Activated naive CD4-positive, alpha-beta T cell treated with anti-CD3 and anti-CD28 coated beads, Interleukin-2, amount 50 U/mL, for 72 hours (primary cell): ENCODE measurements around the gene SLCO2B1. TPM values are rescaled to one million over a fixed set of nuclear protein-coding genes. Genes with fewer than 3 reads are reported as not detected.

Source experiments
- ATAC-seq, 2 donors: fragments of 150-1000 bp; cut with Tn5 transposase; 2 replicates each; pipeline ENCODE4 v1.10.0; 2021; ENCODE audit warnings: mild to moderate bottlenecking in 2 of 2, moderate library complexity in 2 of 2
- DNase-seq, 2 donors: peaks; one replicate each; pipeline ENCODE4 v3.0.0; 2021 to 2022; ENCODE audit warnings: low spot score in 2 of 2
- H3K27ac Mint-ChIP-seq, 2 donors: one replicate each; pipeline ENCODE4 v1.8.0; 2022; ENCODE audit warnings: mild to moderate bottlenecking in 2 of 2, mixed read lengths in 2 of 2
- H3K36me3 Mint-ChIP-seq, 2 donors: one replicate each; pipeline ENCODE4 v1.8.0; 2022; ENCODE audit warnings: mixed read lengths in 2 of 2
- H3K9me3 Mint-ChIP-seq, 2 donors: one replicate each; pipeline ENCODE4 v1.8.0; 2022; ENCODE audit warnings: mixed read lengths in 2 of 2
- total RNA-seq, 2 donors: library from RNA; stranded (reverse); gene quantifications; one replicate each; pipeline ENCODE4 v1.2.3, GENCODE V29; 2022

Gene SLCO2B1
- total RNA-seq, 2 donors from 2014 or later, result not detected

DNA sequence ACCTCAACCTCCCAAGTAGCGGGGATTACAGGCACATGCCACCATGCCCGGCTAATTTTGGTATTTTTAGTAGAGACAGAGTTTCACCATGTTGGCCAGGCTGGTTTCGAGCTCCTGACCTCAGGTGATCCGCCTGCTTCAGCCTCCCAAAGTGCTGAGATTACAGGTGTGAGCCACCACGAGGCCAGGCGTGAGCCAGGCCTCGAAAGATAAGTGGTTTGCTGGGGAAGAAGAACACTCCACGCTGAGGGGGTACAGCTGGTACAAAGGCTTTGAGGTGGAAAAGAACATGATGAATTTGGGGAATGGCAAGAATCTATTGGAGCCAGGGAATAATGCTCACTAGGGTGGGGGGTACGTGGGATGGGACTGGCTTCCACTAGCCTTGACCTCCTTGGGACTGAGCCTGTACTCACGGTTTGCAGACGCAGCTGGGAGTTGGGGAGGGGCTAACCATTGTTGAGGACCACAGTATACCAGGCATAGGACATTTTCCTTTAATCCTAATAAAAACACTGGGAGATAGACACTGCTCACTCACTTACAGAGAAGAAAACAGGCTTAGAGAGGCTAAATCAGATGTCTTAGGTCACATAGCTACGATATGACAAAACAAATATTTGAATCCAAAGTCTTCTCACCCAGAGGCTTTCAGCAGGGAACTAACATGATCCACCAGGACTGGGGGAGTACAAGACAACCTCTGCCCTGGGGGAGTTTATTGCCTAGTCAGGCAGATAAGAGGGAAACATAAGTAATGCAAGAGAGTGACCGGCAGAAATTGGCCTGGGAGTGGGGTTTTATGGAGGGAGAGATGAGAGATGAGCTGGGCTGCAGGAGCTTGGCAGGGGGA lies 4.9 kb downstream of the SLCO2B1 start:
- H3K9me3 Mint-ChIP-seq, result peaks cover 3 to 4% of the 10 kb centered on the region in 2 donors
- peak overlapping the region in 1 of 2 donors; percentile 75 for H3K27ac Mint-ChIP-seq
- no peak for DNase-seq
- H3K36me3 Mint-ChIP-seq, result no peaks in the 10 kb centered on the region
- ATAC-seq, result no peak

- no peak for DNase-seq
- Mint-ChIP-seq H3K36me3 (no peaks in the 10 kb centered on the region), H3K27ac (no peak overlapping the region), H3K9me3 (peaks cover 7 to 8% of the 10 kb centered on the region in 2 donors)
- ATAC-seq, result no peak
These were observed 7.3 kb downstream of the SLCO2B1 start for GRCh38 chr11:75158241-75158640.

DNA sequence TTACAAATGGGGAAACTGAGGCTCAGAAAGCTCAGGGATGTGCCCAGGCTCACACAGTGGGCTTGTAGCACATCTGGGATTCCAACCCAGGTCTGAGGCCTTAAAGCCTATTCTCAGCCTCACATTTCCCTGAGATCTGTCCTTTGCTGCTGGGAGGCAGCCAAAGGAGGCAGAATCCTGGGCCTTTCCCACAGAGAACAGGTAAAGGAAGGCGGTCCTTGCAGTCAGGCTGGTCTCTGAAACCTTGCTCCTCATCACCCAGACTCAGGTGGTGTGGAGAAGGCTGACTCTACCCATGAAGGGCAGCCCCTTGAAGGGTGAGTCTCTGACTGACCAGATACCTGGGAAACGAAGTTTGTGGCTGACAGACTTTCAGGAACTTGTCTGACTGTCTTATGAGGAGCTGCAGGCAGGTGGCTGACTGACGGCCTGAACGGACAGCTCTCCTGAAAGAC lies 7.8 kb downstream of the SLCO2B1 start:
- Mint-ChIP-seq H3K9me3 (peaks cover 7 to 8% of the 10 kb centered on the region in 2 donors), H3K27ac (no peak overlapping the region), H3K36me3 (no peaks in the 10 kb centered on the region)
- ATAC-seq (no peak), DNase-seq (no peak)

DNA sequence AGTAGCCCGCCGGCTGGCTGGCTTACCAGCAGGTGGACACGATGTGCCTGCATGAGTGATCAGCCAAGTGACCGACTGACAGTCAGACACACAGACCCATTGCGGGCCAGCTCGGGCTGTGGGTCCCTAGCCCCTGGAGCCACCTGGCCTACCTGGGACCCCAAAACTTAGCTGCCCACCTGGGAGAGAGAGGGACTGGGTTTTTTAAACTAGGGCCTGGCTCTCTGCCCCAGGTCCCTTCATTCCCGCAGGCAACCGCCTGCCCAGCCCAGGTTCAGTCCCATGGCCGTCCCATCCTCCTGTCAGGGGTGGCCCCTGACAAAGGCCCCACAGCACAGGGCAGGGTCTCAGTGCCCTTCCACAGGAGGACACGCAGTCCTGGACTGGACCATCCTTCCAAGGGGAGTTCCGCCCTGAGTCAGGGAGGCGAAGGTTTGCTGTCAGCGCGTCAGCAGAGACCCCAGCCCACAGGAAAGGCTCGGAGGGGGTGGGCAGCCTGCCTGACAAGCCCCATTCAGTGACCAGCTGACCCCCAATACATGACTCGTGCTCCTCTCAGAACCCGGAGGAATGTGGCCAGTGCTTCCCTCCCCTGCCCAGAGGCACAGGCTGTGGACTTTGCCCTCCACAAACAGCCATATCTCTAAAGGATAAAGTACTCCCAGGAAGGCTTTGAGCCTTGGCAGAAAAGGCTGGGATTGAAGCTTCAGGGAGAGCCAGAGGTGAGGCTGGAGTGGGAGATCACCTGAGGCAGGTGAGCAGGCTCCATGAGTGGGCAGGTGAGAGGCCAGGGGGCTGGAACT lies 8.4 kb downstream of the SLCO2B1 start:
- ATAC-seq, result no peak
- H3K36me3 Mint-ChIP-seq, result no peaks in the 10 kb centered on the region
- peaks cover 7 to 8% of the 10 kb centered on the region in 2 donors for H3K9me3 Mint-ChIP-seq
- no peak overlapping the region for H3K27ac Mint-ChIP-seq
- no peak for DNase-seq

DNA sequence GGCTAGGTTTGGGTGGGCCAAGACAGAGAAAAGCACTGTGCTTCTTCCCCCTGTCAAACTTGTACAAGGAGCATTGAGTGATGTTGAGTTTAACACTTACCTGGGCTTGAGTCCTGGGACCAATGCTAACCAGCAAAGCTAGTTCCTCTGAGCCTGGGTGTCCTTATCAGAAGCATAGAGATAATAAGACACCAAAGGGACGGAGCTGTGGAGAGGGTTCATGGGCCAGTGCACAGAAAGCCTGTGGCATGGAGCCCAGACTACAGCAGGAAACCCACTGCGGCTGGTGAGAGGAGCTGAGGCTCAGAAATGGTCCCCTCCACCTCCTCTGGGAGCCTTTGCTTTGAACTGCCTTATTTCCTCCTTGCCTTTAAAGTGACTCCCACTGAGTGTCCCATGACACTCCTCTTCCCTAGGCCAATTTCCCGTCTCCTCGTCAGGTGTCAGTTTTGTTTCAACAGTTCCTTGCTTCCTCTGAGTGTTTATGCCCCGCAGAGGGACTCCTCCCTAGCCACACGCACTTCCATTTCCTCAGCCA lies 9.4 kb downstream of the SLCO2B1 start:
- Mint-ChIP-seq H3K36me3 (no peaks in the 10 kb centered on the region), H3K9me3 (peaks cover 7 to 8% of the 10 kb centered on the region in 2 donors), H3K27ac (no peak overlapping the region)
- DNase-seq, result no peak
- ATAC-seq, result no peak

GRCh38 chr11:75160880-75161279 lies 10.0 kb downstream of the SLCO2B1 start:
- DNase-seq, result no peak
- Mint-ChIP-seq H3K36me3 (no peaks in the 10 kb centered on the region), H3K27ac (peak overlapping the region in 1 of 2 donors; percentile 73), H3K9me3 (peaks cover 7 to 8% of the 10 kb centered on the region in 2 donors)
- no peak for ATAC-seq

GRCh38 chr11:75161506-75162095 lies 10.7 kb downstream of the SLCO2B1 start:
- DNase-seq, result no peak
- H3K9me3 Mint-ChIP-seq, result peaks cover 7 to 8% of the 10 kb centered on the region in 2 donors
- no peaks in the 10 kb centered on the region for H3K36me3 Mint-ChIP-seq
- ATAC-seq, result no peak
- H3K27ac Mint-ChIP-seq, result peak overlapping the region in 1 of 2 donors; percentile 28

- DNase-seq, result no peak
- peak overlapping the region; percentile 45 to 65 for H3K27ac Mint-ChIP-seq
- ATAC-seq, result no peak
- no peaks in the 10 kb centered on the region for H3K36me3 Mint-ChIP-seq
- peaks cover 7 to 8% of the 10 kb centered on the region in 2 donors for H3K9me3 Mint-ChIP-seq
These were observed 12.0 kb downstream of the SLCO2B1 start for GRCh38 chr11:75162954-75163353.

DNA sequence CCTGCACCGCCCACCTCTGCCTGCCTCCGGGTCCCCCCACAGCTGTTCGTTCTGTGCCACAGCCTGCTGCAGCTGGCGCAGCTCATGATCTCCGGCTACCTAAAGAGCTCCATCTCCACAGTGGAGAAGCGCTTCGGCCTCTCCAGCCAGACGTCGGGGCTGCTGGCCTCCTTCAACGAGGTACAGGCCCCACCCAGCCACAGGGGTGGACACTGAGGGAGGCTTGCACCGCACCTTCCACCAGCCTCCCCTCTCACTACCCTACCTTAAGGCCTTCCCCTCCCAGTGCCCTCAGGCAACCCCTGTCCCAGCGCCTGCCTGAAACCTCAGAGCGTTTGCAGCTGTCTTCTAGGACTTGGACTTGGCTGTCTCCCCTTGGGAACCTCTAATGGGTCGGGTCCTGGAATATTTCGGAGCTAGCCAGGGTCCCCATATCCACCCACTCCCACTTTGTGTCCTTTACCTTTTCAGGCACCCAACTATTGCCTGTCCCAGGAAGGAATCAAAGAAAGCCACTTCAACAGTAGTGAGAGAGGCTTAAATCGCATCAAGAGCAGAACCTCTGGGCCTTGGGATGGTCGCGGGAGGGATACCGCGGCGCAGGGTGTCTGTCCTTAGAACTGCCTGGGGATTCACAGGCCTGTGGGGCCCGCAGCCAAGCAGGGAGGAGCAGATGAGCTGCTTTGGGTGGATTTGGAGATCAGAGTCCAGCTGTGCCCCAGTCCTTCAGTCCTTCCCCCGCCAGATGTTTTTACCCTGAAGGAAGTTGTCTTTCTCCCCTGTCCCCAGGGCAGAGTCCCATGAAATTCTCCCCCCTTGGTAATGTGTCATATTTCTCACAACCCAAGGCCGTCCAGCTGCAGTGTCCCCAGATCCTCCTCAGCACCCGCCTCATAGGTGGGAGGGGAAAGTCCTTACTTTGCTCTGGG lies 13.3 kb downstream of the SLCO2B1 start:
- ATAC-seq (no peak), DNase-seq (no peak)
- Mint-ChIP-seq H3K9me3 (peaks cover 7 to 8% of the 10 kb centered on the region in 2 donors), H3K36me3 (no peaks in the 10 kb centered on the region), H3K27ac (peak overlapping the region in 1 of 2 donors; percentile 45)

GRCh38 chr11:75165721-75166120 lies 14.8 kb downstream of the SLCO2B1 start:
- DNase-seq, result no peak
- no peak for ATAC-seq
- Mint-ChIP-seq H3K36me3 (no peaks in the 10 kb centered on the region), H3K27ac (no peak overlapping the region), H3K9me3 (peaks cover 4% of the 10 kb centered on the region in 2 donors)

DNA sequence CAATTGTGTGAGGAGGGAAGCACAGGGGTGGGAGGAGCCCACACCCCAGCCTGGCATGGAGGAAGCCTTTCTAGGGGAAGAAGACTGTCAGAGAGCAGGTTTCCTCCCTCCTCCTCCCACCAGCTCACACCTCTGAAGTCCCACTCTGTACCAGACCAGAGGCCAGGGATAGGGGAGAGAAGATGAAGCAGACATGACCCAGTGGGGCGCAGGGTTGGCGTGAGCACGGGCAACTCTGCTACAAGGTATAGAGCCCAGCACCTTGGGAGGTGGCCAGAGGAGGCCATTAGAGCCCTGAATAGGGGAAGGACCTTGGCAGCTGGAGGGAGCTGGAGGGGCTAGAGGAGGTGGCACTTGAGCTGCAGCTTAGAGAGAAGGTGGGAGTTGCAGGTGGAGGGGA lies 15.9 kb downstream of the SLCO2B1 start:
- Mint-ChIP-seq H3K36me3 (no peaks in the 10 kb centered on the region), H3K27ac (no peak overlapping the region), H3K9me3 (no peaks in the 10 kb centered on the region)
- no peak for ATAC-seq
- no peak for DNase-seq

- ATAC-seq, result no peak
- H3K36me3 Mint-ChIP-seq, result no peaks in the 10 kb centered on the region
These were observed 16.7 kb downstream of the SLCO2B1 start for GRCh38 chr11:75167617-75168016.

DNA sequence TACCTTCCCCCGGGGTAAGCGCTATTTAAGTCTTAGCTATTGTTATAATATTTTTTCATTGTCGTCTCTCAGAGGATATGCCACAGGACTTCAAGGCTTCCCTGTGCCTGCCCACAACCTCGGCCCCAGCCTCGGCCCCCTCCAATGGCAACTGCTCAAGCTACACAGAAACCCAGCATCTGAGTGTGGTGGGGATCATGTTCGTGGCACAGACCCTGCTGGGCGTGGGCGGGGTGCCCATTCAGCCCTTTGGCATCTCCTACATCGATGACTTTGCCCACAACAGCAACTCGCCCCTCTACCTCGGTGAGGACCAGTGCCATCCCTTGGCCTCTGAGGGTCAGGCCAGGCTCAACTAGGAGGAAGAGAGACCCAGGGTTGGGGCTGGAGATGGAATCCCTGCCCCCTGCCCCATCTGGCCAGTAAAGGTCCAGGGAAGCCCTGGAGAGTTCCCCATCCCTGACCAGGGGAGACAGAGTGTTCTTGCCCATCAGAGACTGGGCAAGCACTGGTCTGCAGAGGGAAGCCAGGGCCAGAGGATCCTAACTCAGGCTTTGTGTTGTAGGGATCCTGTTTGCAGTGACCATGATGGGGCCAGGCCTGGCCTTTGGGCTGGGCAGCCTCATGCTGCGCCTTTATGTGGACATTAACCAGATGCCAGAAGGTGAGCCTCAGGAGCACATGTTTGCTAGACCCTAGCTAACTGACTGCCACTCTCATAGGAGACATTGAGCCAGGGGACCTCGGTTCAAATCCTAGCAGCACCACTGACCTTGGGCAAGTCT lies 18.4 kb downstream of the SLCO2B1 start:
- no peaks in the 10 kb centered on the region for H3K9me3 Mint-ChIP-seq
- no peak for ATAC-seq
- DNase-seq, result no peak
- H3K27ac Mint-ChIP-seq, result no peak overlapping the region
- no peaks in the 10 kb centered on the region for H3K36me3 Mint-ChIP-seq

More at GRCh38 chr11:75167617-75168016, 16.7 kb downstream of the SLCO2B1 start:
- H3K27ac Mint-ChIP-seq, result no peak overlapping the region
- H3K9me3 Mint-ChIP-seq, result no peaks in the 10 kb centered on the region
- no peak for DNase-seq

DNA sequence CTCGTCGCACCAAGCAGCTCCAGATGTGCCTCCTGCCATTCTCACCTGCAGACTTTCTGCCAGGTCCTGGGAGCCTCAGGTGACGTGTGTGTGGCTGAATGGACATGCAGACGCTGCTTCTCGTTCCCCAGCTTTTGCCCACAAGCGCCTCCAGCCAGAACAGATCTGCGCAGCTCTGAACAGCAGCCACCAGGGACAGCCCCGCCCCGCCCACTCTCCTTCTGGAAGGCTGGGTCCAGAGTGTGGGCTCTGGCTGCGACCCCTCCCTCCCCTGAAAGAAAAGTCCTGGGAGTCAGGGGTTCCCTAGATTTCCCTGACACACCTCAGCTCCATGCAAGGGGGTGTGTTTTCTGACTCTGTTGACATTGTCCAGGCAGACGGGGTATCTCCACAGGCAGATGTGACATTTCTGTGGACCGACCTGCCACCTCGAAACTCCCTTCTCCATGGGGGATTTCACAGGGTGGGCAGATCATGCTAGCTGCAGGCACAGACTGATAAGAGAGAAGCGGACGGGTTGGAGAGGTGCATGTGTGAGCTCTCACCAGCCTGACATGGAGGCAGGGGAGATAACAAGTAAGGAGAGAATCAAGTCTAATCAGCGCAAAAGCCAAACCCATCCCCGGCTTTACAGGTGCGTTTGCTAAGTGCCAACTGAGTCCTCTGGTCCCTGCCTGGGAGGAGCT lies 19.8 kb downstream of the SLCO2B1 start:
- Mint-ChIP-seq H3K27ac (no peak overlapping the region), H3K9me3 (no peaks in the 10 kb centered on the region), H3K36me3 (no peaks in the 10 kb centered on the region)
- no peak for ATAC-seq
- no peak for DNase-seq

- no peak for DNase-seq
- Mint-ChIP-seq H3K27ac (no peak overlapping the region), H3K9me3 (no peaks in the 10 kb centered on the region), H3K36me3 (no peaks in the 10 kb centered on the region)
- ATAC-seq, result no peak
These were observed 22.4 kb downstream of the SLCO2B1 start for GRCh38 chr11:75173336-75173735.
